ENCODE results near the gene MATR3. TPM values are rescaled to one million over a fixed set of nuclear protein-coding genes. Genes with fewer than 3 reads are reported as not detected.
A peak's percentile ranks its signal among the peaks of the same experiment; 100 is the strongest.

MATR3 gene
- total RNA-seq: 157 and 202 TPM in 2 replicates

GRCh38 chr5:139293507-139294373 is at the start of gene MATR3:
MATR3 (plus strand) TSS chr5:139293740; CDS start chr5:139307416, 13,676 bp downstream.

GRCh38 chr5:139341689-139342422 is 48.3 kb downstream of the MATR3 start, which contains the start of gene PAIP2:
PAIP2 (plus strand) TSS chr5:139341854; CDS start chr5:139363785, 21,931 bp downstream.

Small RNAs within 50 kb of the gene (small RNA-seq; reads per million reads assigned to genes)
- gene RNA5SP195 (not detected), gene SNORA74A (511 reads per million, percentile 99 among the genes with 10 or more reads in this experiment), gene SNORA74D (37.5 reads per million, percentile 98 among the genes with 10 or more reads in this experiment)

Other genes starting within 250 kb of the MATR3 start
- gene SIL1, start 95.4 kb upstream of the MATR3 start, total RNA-seq: 39.5 and 51.4 TPM in 2 replicates
- gene PAIP2, start 48.1 kb downstream of the MATR3 start, total RNA-seq: 28.3 and 30.1 TPM in 2 replicates
- not detected in 2 replicates for gene SLC23A1, start 89.6 kb downstream of the MATR3 start, total RNA-seq
- gene MZB1, start 96.2 kb downstream of the MATR3 start, total RNA-seq: under 0.01 TPM in 1 of 2 replicates, not detected in the other
- gene PROB1, start 101.4 kb downstream of the MATR3 start, total RNA-seq: 0.73 and 1.8 TPM in 2 replicates
- gene SPATA24, start 110.3 kb downstream of the MATR3 start, total RNA-seq: 4.5 and 6.2 TPM in 2 replicates
- gene DNAJC18, start 145.8 kb downstream of the MATR3 start, total RNA-seq: 5.5 and 6.2 TPM in 2 replicates
- 0.37 TPM in 1 of 2 replicates, not detected in the other for gene ECSCR, start 169.0 kb downstream of the MATR3 start, total RNA-seq
- not detected in 2 replicates for gene SMIM33, start 177.3 kb downstream of the MATR3 start, total RNA-seq
- 18.7 and 23.9 TPM in 2 replicates for gene STING1, start 189.0 kb downstream of the MATR3 start, total RNA-seq

Data from subcutaneous preadipocyte (primary cell).